Hepatic stellate cell (primary cell): ENCODE measurements around the gene ADGRD2.
"Not testable (repeated sequence)": the region's sequence is repeated elsewhere in the genome, so short reads cannot be mapped to it uniquely, and the experiment has no call there.

Source experiments
- DNase-seq: peaks from one replicate; pipeline ENCODE4 v3.0.0; 2011; ENCODE audit warnings: low spot score

ADGRD2 gene

GRCh38 chr9:124450241-124450924, at the start of gene ADGRD2:
Gene ADGRD2, plus strand, starts transcription at chr9:124450451. Its CDS starts 1,216 bp downstream, at chr9:124451667.
- no peak for DNase-seq

GRCh38 chr9:124403246-124403645, 47.0 kb upstream of the ADGRD2 start:
- no peak for DNase-seq

- DNase-seq = no peak
Measured at GRCh38 chr9:124409410-124409809, 40.8 kb upstream of the ADGRD2 start.

- no peak for DNase-seq
Measured at GRCh38 chr9:124410321-124410913, 39.8 kb upstream of the ADGRD2 start.

- DNase-seq = peak; percentile 66
Measured at GRCh38 chr9:124411514-124412227, 38.6 kb upstream of the ADGRD2 start.

- no peak for DNase-seq
Measured at GRCh38 chr9:124412228-124412575, 38.0 kb upstream of the ADGRD2 start.

GRCh38 chr9:124414612-124415011, 35.6 kb upstream of the ADGRD2 start:
- DNase-seq = no peak

- DNase-seq = peak; percentile 92
Measured at GRCh38 chr9:124415102-124415851, 35.0 kb upstream of the ADGRD2 start, which contains the start of gene PSMB7. Gene PSMB7, minus strand, starts transcription at chr9:124415442. Its CDS starts 17 bp downstream, at chr9:124415425.

- no peak for DNase-seq
Measured at GRCh38 chr9:124415852-124416484, 34.3 kb upstream of the ADGRD2 start.

- DNase-seq = no peak
Measured at GRCh38 chr9:124419832-124420489, 30.3 kb upstream of the ADGRD2 start.

GRCh38 chr9:124420991-124421543, 29.2 kb upstream of the ADGRD2 start:
- DNase-seq = no peak

- no peak for DNase-seq
Measured at GRCh38 chr9:124423155-124423554, 27.1 kb upstream of the ADGRD2 start.

GRCh38 chr9:124423591-124423990, 26.7 kb upstream of the ADGRD2 start:
- peak; percentile 34 for DNase-seq

GRCh38 chr9:124425733-124426132, 24.5 kb upstream of the ADGRD2 start:
- DNase-seq = not testable (repeated sequence)

GRCh38 chr9:124426361-124426760, 23.9 kb upstream of the ADGRD2 start:
- no peak for DNase-seq

GRCh38 chr9:124427281-124427680, 23.0 kb upstream of the ADGRD2 start:
- DNase-seq = no peak

GRCh38 chr9:124428751-124429529, 21.3 kb upstream of the ADGRD2 start:
- no peak for DNase-seq

- DNase-seq = no peak
Measured at GRCh38 chr9:124429530-124429867, 20.8 kb upstream of the ADGRD2 start.

- DNase-seq = no peak
Measured at GRCh38 chr9:124436320-124436719, 13.9 kb upstream of the ADGRD2 start.

- no peak for DNase-seq
Measured at GRCh38 chr9:124437086-124437485, 13.2 kb upstream of the ADGRD2 start.
